ENCODE results near the gene SLITRK3.

SLITRK3 gene

GRCh38 chr3:165195640-165196576 lies at the start of gene SLITRK3:
Gene SLITRK3, minus strand, starts transcription at chr3:165196384. Its CDS starts 5,554 bp downstream, at chr3:165190830.
- DNase-seq, result no peak

- DNase-seq, result no peak
These were observed 47.4 kb upstream of the SLITRK3 start for GRCh38 chr3:165243597-165243996.

- DNase-seq, result peak; percentile 9
These were observed 37.5 kb upstream of the SLITRK3 start for GRCh38 chr3:165233501-165234195.

- no peak for DNase-seq
These were observed 29.4 kb upstream of the SLITRK3 start for GRCh38 chr3:165225604-165226003.

GRCh38 chr3:165217739-165218138 lies 21.6 kb upstream of the SLITRK3 start:
- no peak for DNase-seq

- no peak for DNase-seq
These were observed 16.4 kb upstream of the SLITRK3 start for GRCh38 chr3:165212580-165212979.

GRCh38 chr3:165211721-165212120 lies 15.5 kb upstream of the SLITRK3 start:
- DNase-seq, result no peak

- no peak for DNase-seq
These were observed 14.5 kb upstream of the SLITRK3 start for GRCh38 chr3:165210727-165211126.

GRCh38 chr3:165210132-165210531 lies 13.9 kb upstream of the SLITRK3 start:
- DNase-seq, result no peak

GRCh38 chr3:165206454-165207266 lies 10.5 kb upstream of the SLITRK3 start:
- peak; percentile 93 for DNase-seq

- DNase-seq, result no peak
These were observed 8.3 kb upstream of the SLITRK3 start for GRCh38 chr3:165204445-165204844.

GRCh38 chr3:165202995-165203394 lies 6.8 kb upstream of the SLITRK3 start:
- no peak for DNase-seq

- no peak for DNase-seq
These were observed 5.8 kb upstream of the SLITRK3 start for GRCh38 chr3:165201964-165202363.

- DNase-seq, result peak; percentile 39
These were observed 1.3 kb upstream of the SLITRK3 start for GRCh38 chr3:165197481-165197800.

GRCh38 chr3:165196577-165197480 lies 645 bp upstream of the SLITRK3 start:
- DNase-seq, result peak; percentile 84

GRCh38 chr3:165195241-165195639 lies 944 bp downstream of the SLITRK3 start:
- DNase-seq, result peak; percentile 71

GRCh38 chr3:165194511-165195240 lies 1.5 kb downstream of the SLITRK3 start:
- peak; percentile 71 for DNase-seq

- peak; percentile 74 for DNase-seq
These were observed 2.6 kb downstream of the SLITRK3 start for GRCh38 chr3:165193366-165194254.

- DNase-seq, result peak; percentile 66
These were observed 3.5 kb downstream of the SLITRK3 start for GRCh38 chr3:165192610-165193192.

- no peak for DNase-seq
These were observed 4.7 kb downstream of the SLITRK3 start for GRCh38 chr3:165191491-165191890.
